ENCODE data around the gene SH3BP4.
A peak's percentile ranks its signal among the peaks of the same experiment; 100 is the strongest.

Gene SH3BP4

DNA sequence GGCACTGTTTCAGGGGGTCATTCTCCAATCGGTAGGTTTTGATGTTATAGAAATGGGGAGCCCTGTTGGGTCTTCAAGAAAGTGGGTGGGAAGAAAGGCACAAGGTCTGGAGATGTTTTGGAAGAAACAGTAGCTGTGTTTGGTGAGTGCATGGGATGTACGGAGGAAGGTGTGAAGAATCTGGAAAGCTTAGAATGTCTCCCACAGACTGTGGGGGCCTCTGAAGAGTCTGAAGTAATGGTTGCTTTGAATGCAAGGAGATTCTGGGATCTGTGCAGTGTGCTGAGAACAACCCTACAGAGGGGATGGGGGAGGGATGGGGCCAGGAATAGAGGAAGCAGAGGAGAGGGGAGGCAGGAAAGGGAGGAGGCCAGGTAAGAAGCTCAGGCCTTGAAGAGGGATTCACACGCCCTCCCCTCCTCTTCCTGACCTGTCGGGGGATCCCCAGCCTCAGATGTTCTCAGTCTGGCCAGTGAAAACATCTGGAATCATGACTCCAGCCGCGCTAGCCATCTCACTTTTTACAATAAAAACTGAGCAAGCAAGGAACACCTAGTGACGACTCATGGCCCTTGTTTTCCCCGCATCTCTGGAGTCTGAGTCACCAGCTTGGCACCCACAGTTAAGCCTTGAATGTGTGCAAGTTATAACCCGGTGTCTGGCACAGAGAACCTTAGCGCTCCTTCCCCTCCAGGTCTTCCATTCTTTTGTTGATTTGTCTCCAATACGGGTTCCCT lies 74.2 kb downstream of the SH3BP4 start:
- Histone ChIP-seq H3K36me3 (ENCODE audit: control insufficient read depth in 5 of 5, insufficient read depth in 5 of 5, low read length in 5 of 5) (no peaks in the 10 kb centered on the region), H3K9me3 (ENCODE audit: control insufficient read depth in 5 of 5, low read length in 5 of 5) (no peaks in the 10 kb centered on the region), H3K27me3 (ENCODE audit: control insufficient read depth in 5 of 5, insufficient read depth in 4 of 5, low read length in 5 of 5) (peaks cover 0 to 5% (median 0%) of the 10 kb centered on the region in 5 donors), H3K4me3 (ENCODE audit: low read depth in 1 of 5, low read length in 5 of 5) (no peak overlapping the region), H3K4me1 (ENCODE audit: control insufficient read depth in 5 of 5, insufficient read depth in 5 of 5, low read length in 5 of 5) (peaks cover 4 to 16% (median 15%) of the 10 kb centered on the region in 5 donors), H3K9ac (ENCODE audit: low read length in 5 of 5) (no peak overlapping the region), H3K27ac (ENCODE audit: low read depth, low read length) (no peak overlapping the region)

DNA sequence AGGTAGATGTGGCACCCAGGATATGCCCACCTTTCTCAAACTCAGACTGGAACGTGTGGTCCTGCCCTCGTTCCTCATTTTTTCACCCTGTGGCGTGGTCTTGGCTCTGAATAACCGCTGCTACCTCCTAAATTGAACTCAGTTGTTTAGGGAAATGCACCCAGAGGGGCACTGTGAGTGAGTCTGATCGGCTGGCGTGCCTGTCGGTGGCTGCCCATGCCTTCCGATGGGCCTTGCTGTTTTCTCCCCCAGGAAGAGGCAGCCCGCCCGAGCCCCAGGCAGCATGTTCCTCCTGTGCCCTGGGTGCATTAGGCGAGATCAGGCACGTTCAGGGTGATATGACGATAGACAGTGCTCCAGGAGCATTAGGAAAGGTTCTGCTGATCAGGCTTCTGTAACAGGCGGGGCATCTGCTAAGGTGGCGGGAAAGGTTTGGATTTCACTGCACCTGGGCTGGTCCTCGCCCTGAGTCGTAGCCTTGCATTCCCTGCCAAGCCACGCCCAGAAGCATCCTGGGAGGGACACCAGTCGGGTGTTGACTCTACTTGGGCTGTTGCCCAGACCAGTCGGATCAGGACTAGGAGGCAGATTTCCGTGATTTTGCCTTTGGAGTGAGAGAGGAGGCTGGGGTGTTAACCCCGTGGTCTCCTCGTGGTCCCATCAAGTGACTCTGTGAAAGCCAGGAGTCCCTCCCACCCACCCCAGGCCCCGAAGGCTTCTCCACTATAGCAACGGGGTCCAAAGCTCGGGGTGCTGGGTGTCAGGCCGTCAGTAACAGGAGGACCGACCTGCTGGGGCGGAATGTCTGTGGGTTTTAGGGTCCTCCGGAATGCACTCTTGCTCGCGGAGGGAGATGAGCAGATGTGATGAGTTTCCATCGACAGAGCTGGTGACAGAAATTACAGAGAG lies 75.1 kb downstream of the SH3BP4 start:
- Histone ChIP-seq H3K27ac (ENCODE audit: low read depth, low read length) (no peak overlapping the region), H3K4me1 (ENCODE audit: control insufficient read depth in 5 of 5, insufficient read depth in 5 of 5, low read length in 5 of 5) (peaks cover 5 to 16% (median 15%) of the 10 kb centered on the region in 5 donors), H3K36me3 (ENCODE audit: control insufficient read depth in 5 of 5, insufficient read depth in 5 of 5, low read length in 5 of 5) (no peaks in the 10 kb centered on the region), H3K27me3 (ENCODE audit: control insufficient read depth in 5 of 5, insufficient read depth in 4 of 5, low read length in 5 of 5) (peaks cover 0 to 5% (median 0%) of the 10 kb centered on the region in 5 donors), H3K9me3 (ENCODE audit: control insufficient read depth in 5 of 5, low read length in 5 of 5) (no peaks in the 10 kb centered on the region), H3K9ac (ENCODE audit: low read length in 5 of 5) (no peak overlapping the region), H3K4me3 (ENCODE audit: low read depth in 1 of 5, low read length in 5 of 5) (peak overlapping the region in 1 of 5 donors; percentile 4)

DNA sequence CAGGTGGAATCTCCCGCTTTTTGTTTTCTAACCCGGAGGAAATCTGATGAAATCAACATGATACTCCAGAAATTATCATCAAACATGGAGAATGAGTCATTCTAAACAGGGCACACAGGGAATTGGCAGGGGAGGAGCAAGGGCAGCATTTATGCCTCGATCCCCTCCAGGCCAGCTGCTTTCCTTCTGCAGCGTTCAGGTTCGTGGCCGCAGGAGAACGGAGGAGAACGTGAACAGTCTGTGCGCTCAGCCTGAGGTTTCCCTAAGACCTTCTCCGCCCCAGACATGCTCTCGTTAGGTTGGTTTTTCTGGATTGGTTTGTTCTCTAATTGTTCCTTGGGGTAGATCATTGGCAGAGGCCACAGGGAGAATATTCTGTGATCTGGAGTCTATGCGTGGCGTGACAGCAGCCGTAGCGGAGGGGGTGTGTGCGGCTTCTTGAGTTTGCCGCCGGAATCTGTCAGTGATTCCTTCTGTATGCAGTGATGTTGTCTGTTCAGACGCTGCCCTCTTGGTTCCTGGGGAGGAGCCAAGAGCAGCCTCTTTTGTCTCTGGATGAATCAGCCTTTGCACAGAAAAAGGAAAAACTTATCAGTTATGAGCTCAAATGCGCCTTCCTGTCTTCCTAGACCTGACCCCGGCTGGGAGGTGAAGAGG lies 75.9 kb downstream of the SH3BP4 start:
- Histone ChIP-seq H3K9ac (ENCODE audit: low read length in 5 of 5) (no peak overlapping the region), H3K4me1 (ENCODE audit: control insufficient read depth in 5 of 5, insufficient read depth in 5 of 5, low read length in 5 of 5) (peaks cover 5 to 16% (median 15%) of the 10 kb centered on the region in 5 donors), H3K9me3 (ENCODE audit: control insufficient read depth in 5 of 5, low read length in 5 of 5) (no peaks in the 10 kb centered on the region), H3K27me3 (ENCODE audit: control insufficient read depth in 5 of 5, insufficient read depth in 4 of 5, low read length in 5 of 5) (peaks cover 0 to 5% (median 0%) of the 10 kb centered on the region in 5 donors), H3K4me3 (ENCODE audit: low read depth in 1 of 5, low read length in 5 of 5) (peak overlapping the region in 2 of 5 donors; percentile 1 to 13), H3K36me3 (ENCODE audit: control insufficient read depth in 5 of 5, insufficient read depth in 5 of 5, low read length in 5 of 5) (no peaks in the 10 kb centered on the region), H3K27ac (ENCODE audit: low read depth, low read length) (no peak overlapping the region)

DNA sequence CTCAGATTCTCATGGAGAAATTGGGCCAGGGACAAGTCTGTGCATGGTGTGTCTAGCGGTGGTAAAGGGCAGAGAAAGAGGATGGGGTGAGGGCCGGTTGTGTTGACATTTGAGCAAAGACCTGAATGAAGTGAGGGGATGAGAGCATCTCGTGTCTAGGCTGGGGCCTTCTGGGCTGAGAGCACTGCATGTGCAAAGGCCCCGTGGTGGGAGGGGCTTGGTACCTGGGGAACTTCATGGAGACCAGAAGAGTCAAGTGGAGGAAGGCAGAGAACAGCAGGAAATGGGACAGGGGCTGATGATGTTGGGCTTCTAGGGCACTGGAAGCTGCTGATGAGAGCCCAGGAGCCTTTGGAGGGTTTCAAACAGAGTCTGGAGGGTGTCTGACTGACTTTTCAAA lies 76.8 kb downstream of the SH3BP4 start:
- no peak overlapping the region for H3K9ac ChIP-seq (ENCODE audit: low read length in 5 of 5)
- H3K27me3 ChIP-seq (ENCODE audit: control insufficient read depth in 5 of 5, insufficient read depth in 4 of 5, low read length in 5 of 5) = peaks cover 0 to 5% (median 0%) of the 10 kb centered on the region in 5 donors
- peaks cover 0 to 4% (median 0%) of the 10 kb centered on the region in 5 donors for H3K36me3 ChIP-seq (ENCODE audit: control insufficient read depth in 5 of 5, insufficient read depth in 5 of 5, low read length in 5 of 5)
- no peak overlapping the region for H3K4me3 ChIP-seq (ENCODE audit: low read depth in 1 of 5, low read length in 5 of 5)
- no peak overlapping the region for H3K27ac ChIP-seq (ENCODE audit: low read depth, low read length)
- no peaks in the 10 kb centered on the region for H3K9me3 ChIP-seq (ENCODE audit: control insufficient read depth in 5 of 5, low read length in 5 of 5)
- H3K4me1 ChIP-seq (ENCODE audit: control insufficient read depth in 5 of 5, insufficient read depth in 5 of 5, low read length in 5 of 5) = peaks cover 5 to 16% (median 15%) of the 10 kb centered on the region in 5 donors

- H3K9me3 ChIP-seq (ENCODE audit: control insufficient read depth in 5 of 5, low read length in 5 of 5) = no peaks in the 10 kb centered on the region
- H3K4me3 ChIP-seq (ENCODE audit: low read depth in 1 of 5, low read length in 5 of 5) = no peak overlapping the region
- peaks cover 0 to 5% (median 0%) of the 10 kb centered on the region in 5 donors for H3K27me3 ChIP-seq (ENCODE audit: control insufficient read depth in 5 of 5, insufficient read depth in 4 of 5, low read length in 5 of 5)
- H3K4me1 ChIP-seq (ENCODE audit: control insufficient read depth in 5 of 5, insufficient read depth in 5 of 5, low read length in 5 of 5) = peaks cover 5 to 16% (median 15%) of the 10 kb centered on the region in 5 donors
- no peak overlapping the region for H3K27ac ChIP-seq (ENCODE audit: low read depth, low read length)
- peaks cover 0 to 4% (median 0%) of the 10 kb centered on the region in 5 donors for H3K36me3 ChIP-seq (ENCODE audit: control insufficient read depth in 5 of 5, insufficient read depth in 5 of 5, low read length in 5 of 5)
- H3K9ac ChIP-seq (ENCODE audit: low read length in 5 of 5) = no peak overlapping the region
These were observed 77.2 kb downstream of the SH3BP4 start for GRCh38 chr2:235029054-235029453.

- H3K4me1 ChIP-seq (ENCODE audit: control insufficient read depth in 5 of 5, insufficient read depth in 5 of 5, low read length in 5 of 5) = peaks cover 5 to 16% (median 15%) of the 10 kb centered on the region in 5 donors
- H3K9me3 ChIP-seq (ENCODE audit: control insufficient read depth in 5 of 5, low read length in 5 of 5) = no peaks in the 10 kb centered on the region
- no peak overlapping the region for H3K9ac ChIP-seq (ENCODE audit: low read length in 5 of 5)
- H3K27me3 ChIP-seq (ENCODE audit: control insufficient read depth in 5 of 5, insufficient read depth in 4 of 5, low read length in 5 of 5) = peaks cover 0 to 5% (median 0%) of the 10 kb centered on the region in 5 donors
- H3K27ac ChIP-seq (ENCODE audit: low read depth, low read length) = no peak overlapping the region
- peaks cover 0 to 7% (median 0%) of the 10 kb centered on the region in 5 donors for H3K36me3 ChIP-seq (ENCODE audit: control insufficient read depth in 5 of 5, insufficient read depth in 5 of 5, low read length in 5 of 5)
- no peak overlapping the region for H3K4me3 ChIP-seq (ENCODE audit: low read depth in 1 of 5, low read length in 5 of 5)
These were observed 78.3 kb downstream of the SH3BP4 start for GRCh38 chr2:235030126-235030525.

DNA sequence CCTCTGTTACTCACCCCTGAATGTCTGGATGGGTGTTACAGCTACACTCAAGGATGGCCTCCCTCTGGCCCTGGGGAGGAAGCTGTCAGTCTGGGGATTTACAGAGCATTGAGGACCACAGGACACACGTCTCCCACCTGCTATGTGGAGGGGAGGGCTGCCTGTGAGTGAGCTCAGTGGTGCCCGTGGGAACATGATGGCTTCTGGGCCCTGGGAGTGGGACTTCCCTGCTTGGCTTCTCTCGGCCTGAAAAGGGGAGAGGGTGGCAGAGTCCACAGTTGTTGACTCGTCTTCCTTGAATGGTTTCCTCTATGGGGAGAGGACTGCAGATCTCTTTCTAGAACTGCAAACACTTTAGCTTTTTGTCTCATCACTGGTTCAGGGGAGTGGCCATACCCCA lies 79.1 kb downstream of the SH3BP4 start:
- Histone ChIP-seq H3K9ac (ENCODE audit: low read length in 5 of 5) (no peak overlapping the region), H3K27me3 (ENCODE audit: control insufficient read depth in 5 of 5, insufficient read depth in 4 of 5, low read length in 5 of 5) (peaks cover 0 to 5% (median 0%) of the 10 kb centered on the region in 5 donors), H3K27ac (ENCODE audit: low read depth, low read length) (no peak overlapping the region), H3K36me3 (ENCODE audit: control insufficient read depth in 5 of 5, insufficient read depth in 5 of 5, low read length in 5 of 5) (peaks cover 0 to 11% (median 3%) of the 10 kb centered on the region in 5 donors), H3K4me3 (ENCODE audit: low read depth in 1 of 5, low read length in 5 of 5) (no peak overlapping the region), H3K9me3 (ENCODE audit: control insufficient read depth in 5 of 5, low read length in 5 of 5) (no peaks in the 10 kb centered on the region), H3K4me1 (ENCODE audit: control insufficient read depth in 5 of 5, insufficient read depth in 5 of 5, low read length in 5 of 5) (peaks cover 5 to 16% (median 15%) of the 10 kb centered on the region in 5 donors)

GRCh38 chr2:235031686-235032373 lies 80.0 kb downstream of the SH3BP4 start:
- Histone ChIP-seq H3K36me3 (ENCODE audit: control insufficient read depth in 5 of 5, insufficient read depth in 5 of 5, low read length in 5 of 5) (peaks cover 0 to 13% (median 4%) of the 10 kb centered on the region in 5 donors), H3K9me3 (ENCODE audit: control insufficient read depth in 5 of 5, low read length in 5 of 5) (no peaks in the 10 kb centered on the region), H3K4me1 (ENCODE audit: control insufficient read depth in 5 of 5, insufficient read depth in 5 of 5, low read length in 5 of 5) (peaks cover 5 to 11% (median 11%) of the 10 kb centered on the region in 5 donors), H3K4me3 (ENCODE audit: low read depth in 1 of 5, low read length in 5 of 5) (no peak overlapping the region), H3K27me3 (ENCODE audit: control insufficient read depth in 5 of 5, insufficient read depth in 4 of 5, low read length in 5 of 5) (no peaks in the 10 kb centered on the region), H3K27ac (ENCODE audit: low read depth, low read length) (no peak overlapping the region), H3K9ac (ENCODE audit: low read length in 5 of 5) (no peak overlapping the region)

- Histone ChIP-seq H3K36me3 (ENCODE audit: control insufficient read depth in 5 of 5, insufficient read depth in 5 of 5, low read length in 5 of 5) (peaks cover 0 to 13% (median 4%) of the 10 kb centered on the region in 5 donors), H3K9me3 (ENCODE audit: control insufficient read depth in 5 of 5, low read length in 5 of 5) (no peaks in the 10 kb centered on the region), H3K27me3 (ENCODE audit: control insufficient read depth in 5 of 5, insufficient read depth in 4 of 5, low read length in 5 of 5) (no peaks in the 10 kb centered on the region), H3K4me3 (ENCODE audit: low read depth in 1 of 5, low read length in 5 of 5) (no peak overlapping the region), H3K27ac (ENCODE audit: low read depth, low read length) (no peak overlapping the region), H3K9ac (ENCODE audit: low read length in 5 of 5) (no peak overlapping the region), H3K4me1 (ENCODE audit: control insufficient read depth in 5 of 5, insufficient read depth in 5 of 5, low read length in 5 of 5) (peaks cover 4 to 6% (median 5%) of the 10 kb centered on the region in 5 donors)
These were observed 80.6 kb downstream of the SH3BP4 start for GRCh38 chr2:235032466-235032865.
